HG02840 (cell line): ENCODE measurements around the gene SLC29A1.
"Not testable (repeated sequence)": the region's sequence is repeated elsewhere in the genome, so short reads cannot be mapped to it uniquely, and the experiment has no call there.

Experiments used
- ATAC-seq: cut with Tn5 transposase; IDR thresholded peaks from one replicate; pipeline ENCODE4 v1.9.1; 2021; ENCODE audit warnings: mild to moderate bottlenecking, moderate library complexity, moderate number of reproducible peaks; ENCODE audit not compliant: unreplicated experiment, low FRiP score

SLC29A1 gene

GRCh38 chr6:44223319-44224028 is at the start of gene SLC29A1:
Gene SLC29A1 (plus strand): TSS chr6:44223595. CDS start chr6:44227314, 3,719 bp downstream.
- no peak for ATAC-seq

GRCh38 chr6:44176130-44176761 is 47.1 kb upstream of the SLC29A1 start:
- ATAC-seq = no peak

GRCh38 chr6:44176762-44177509 is 46.5 kb upstream of the SLC29A1 start:
- ATAC-seq = no peak

- no peak for ATAC-seq
These were observed 45.5 kb upstream of the SLC29A1 start for GRCh38 chr6:44177691-44178423.

GRCh38 chr6:44178424-44179071 is 44.8 kb upstream of the SLC29A1 start:
- no peak for ATAC-seq

- no peak for ATAC-seq
These were observed 44.3 kb upstream of the SLC29A1 start for GRCh38 chr6:44179072-44179536.

GRCh38 chr6:44179648-44180047 is 43.7 kb upstream of the SLC29A1 start:
- no peak for ATAC-seq

GRCh38 chr6:44180406-44180805 is 43.0 kb upstream of the SLC29A1 start:
- no peak for ATAC-seq

- no peak for ATAC-seq
These were observed 42.5 kb upstream of the SLC29A1 start for GRCh38 chr6:44180886-44181285.

- not testable (repeated sequence) for ATAC-seq
These were observed 41.6 kb upstream of the SLC29A1 start for GRCh38 chr6:44181784-44182183.

GRCh38 chr6:44182911-44183390 is 40.4 kb upstream of the SLC29A1 start:
- ATAC-seq = no peak

GRCh38 chr6:44183783-44184182 is 39.6 kb upstream of the SLC29A1 start:
- ATAC-seq = no peak

GRCh38 chr6:44185356-44185755 is 38.0 kb upstream of the SLC29A1 start:
- ATAC-seq = not testable (repeated sequence)

GRCh38 chr6:44185953-44186634 is 37.3 kb upstream of the SLC29A1 start:
- ATAC-seq = no peak

- ATAC-seq = no peak
These were observed 36.8 kb upstream of the SLC29A1 start for GRCh38 chr6:44186635-44187025.

GRCh38 chr6:44188819-44189218 is 34.6 kb upstream of the SLC29A1 start:
- no peak for ATAC-seq

GRCh38 chr6:44189257-44189656 is 34.1 kb upstream of the SLC29A1 start:
- ATAC-seq = no peak

GRCh38 chr6:44190715-44191114 is 32.7 kb upstream of the SLC29A1 start:
- ATAC-seq = no peak

- ATAC-seq = no peak
These were observed 30.9 kb upstream of the SLC29A1 start for GRCh38 chr6:44192428-44193041.
